Urothelium cell line (cell line): ENCODE measurements around the gene KCNAB2.
A peak's percentile ranks its signal among the peaks of the same experiment; 100 is the strongest.

Source experiments
- DNase-seq: peaks from one replicate; pipeline ENCODE4 v3.0.0; 2011; ENCODE audit warnings: low spot score, mixed read lengths
- FAIRE-seq: peaks from 2 replicates; lab custom pipeline; 2011; peaks lifted over from hg19 to GRCh38; lab: Jason Lieb, UNC

Gene KCNAB2

DNA sequence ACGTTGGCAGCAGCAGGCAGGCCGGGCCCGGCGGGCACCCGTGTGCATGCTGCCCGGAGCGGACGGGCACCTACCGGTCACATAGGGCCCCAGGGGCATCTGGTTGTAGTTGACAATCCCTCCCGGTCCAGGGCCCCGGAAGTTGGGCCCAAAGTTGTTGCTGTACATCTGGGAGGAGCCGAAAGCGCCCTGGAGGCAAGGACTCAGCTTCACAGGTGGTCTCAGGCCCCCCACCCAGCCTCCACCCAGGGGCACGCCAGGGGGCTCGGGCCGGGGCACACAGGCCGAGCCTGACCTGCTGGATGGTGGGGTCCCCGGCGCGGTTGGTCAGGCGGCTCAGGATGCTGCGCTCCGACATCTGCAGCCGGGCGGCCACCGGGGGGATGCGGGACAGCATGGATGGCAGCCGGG, 60.6 kb downstream of the KCNAB2 start:
- FAIRE-seq (no peak), DNase-seq (no peak)

DNA sequence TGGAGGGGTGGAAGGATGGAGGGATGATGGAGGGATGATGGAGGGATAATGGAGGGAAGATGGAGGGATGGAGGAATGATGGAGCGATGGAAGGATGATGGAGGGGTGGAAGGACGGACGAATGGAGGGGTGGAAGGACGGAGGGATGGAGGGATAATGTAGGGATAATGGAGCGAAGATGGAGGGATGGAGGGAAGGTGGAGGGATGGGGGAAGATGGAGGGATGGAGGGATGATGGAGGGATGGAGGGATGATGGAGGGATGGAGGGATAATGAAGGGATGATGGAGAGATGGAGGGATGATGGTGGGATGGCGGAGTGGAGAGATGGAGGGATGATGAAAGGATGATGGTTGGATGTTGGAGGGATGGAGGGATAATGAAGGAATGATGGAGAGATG, 61.3 kb downstream of the KCNAB2 start:
- DNase-seq (no peak), FAIRE-seq (no peak)

GRCh38 chr1:6107409-6108356, 62.0 kb downstream of the KCNAB2 start:
- FAIRE-seq (no peak), DNase-seq (no peak)

- no peak for DNase-seq
- FAIRE-seq = no peak
Observed at GRCh38 chr1:6108476-6108875, 62.8 kb downstream of the KCNAB2 start.

DNA sequence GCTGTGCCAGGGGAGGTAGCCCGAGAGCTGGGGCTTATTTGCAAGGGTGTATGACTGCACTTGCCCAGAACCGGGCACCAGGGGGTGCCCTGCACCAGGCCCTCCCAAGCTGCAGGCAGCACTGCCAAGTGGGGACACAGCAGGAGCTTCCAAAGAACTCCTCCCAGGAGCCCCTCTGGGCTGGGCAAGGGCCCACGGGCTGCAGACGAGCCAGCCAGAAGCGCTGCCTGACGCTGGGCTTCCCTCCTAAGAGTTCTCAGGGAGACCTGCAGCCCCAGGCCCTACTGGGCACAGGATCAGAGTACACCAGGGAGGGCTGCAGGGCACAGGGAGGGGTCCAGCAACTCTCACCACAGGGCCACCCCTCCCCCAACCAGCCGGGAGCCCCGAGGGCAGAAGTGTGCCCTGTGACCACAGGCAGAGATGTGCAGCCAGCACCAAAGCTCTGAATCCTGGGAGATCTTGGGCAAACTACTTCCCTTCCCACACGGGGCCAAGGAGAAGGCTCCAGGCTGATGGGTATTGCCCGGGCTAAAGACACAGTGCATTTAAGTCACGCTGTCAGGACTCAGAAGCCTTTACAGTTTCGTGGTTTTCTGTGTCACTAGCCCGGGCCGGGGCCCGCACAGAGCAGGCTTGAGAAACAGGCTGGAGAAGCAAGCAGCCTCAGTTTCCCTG, 63.4 kb downstream of the KCNAB2 start:
- DNase-seq (peak; percentile 35), FAIRE-seq (no peak)

GRCh38 chr1:6109688-6110087, 64.0 kb downstream of the KCNAB2 start:
- DNase-seq (no peak), FAIRE-seq (no peak)

DNA sequence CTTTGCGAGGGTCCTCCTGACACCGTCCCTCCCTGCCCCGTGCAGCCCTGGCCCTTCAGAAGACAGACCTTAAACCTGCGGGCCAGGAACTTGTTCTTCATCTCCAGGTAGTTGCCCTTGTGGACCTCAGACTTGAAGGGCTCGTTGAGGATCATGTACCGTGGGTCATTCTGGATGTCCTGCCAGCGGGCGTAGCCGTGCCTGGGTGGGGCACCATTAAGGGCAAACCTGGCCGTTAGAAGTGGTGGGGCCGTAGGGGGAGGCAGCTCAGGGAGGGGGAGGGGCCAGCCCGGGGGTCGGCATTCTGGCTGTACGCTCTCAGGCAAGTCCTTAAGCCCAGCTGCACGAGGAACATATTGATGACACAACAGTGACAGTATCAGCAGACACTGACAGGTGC, 64.6 kb downstream of the KCNAB2 start:
- DNase-seq (no peak), FAIRE-seq (no peak)

DNA sequence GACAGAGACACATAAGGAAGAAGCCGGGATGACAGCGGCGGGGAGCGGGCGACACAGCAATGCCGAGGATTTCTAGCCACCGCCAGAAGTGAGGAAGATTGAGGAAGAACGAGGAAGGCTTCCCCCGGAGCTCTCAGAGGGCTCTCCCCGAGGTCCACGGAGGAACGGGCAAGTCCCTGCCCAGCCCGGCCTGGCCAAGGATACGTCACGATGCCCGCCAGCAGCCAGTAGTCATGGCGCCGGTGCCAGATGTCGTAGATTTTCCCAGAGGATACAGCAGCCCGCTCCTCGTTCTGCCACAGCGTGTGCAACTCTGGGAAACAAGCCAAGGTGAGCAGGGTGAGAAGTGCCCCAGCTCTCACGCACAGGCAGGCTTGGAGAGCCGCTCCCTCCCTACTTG, 65.9 kb downstream of the KCNAB2 start:
- FAIRE-seq (no peak), DNase-seq (no peak)

DNA sequence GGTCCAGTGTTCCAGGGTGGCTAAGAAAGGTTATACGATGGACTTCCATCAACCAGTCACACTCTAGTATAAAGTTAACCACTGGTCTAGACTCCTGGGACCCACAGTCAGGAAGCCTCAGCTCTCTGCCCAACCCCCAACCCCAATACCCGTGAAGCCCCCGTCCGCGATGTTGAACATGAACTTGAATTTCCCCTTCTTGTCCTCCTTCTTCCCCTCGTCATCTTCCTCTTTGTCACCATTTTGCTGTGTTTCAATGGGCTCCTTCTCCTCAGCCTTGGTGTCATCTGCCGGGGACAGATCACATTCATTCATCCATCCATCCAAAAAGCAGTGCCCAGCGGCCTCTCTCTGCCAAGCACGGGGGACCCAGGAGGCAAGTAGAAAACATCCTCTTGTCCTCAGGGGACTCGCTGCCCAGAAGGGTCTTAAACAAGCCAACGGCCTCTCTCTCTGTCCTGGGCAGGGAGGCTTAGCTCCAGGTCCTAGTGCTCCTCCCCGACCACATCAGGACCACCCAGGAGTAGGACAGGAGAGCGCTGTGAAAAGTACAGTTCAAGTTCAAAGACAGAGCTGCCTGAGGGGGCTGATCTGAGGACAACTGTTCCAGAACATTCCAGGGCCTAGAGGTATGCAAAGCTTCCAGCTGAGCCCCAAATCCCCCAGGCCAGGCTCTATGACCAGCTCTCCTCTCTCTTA, 66.5 kb downstream of the KCNAB2 start:
- no peak for FAIRE-seq
- DNase-seq = no peak

GRCh38 chr1:6112690-6113005, 67.0 kb downstream of the KCNAB2 start:
- FAIRE-seq = no peak
- DNase-seq = no peak

DNA sequence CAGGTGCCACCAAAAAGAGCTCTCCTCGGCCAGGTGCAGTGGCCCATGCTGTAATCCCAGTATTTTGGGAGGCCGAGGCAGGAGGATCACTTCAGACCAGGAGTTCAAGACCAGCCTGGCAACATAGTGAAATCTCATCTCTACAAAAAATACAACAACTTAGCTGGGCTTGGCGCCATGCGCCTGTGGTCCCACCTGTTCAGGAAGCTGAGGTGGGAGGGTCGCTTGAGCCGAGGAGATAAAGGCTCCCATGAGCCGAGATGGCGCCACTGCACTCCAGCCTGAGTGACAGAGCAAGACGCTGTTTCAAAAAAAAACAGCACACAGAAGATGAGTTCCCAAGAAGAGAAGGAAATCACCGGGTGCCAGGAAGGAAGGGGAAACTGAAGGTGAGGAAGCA, 67.4 kb downstream of the KCNAB2 start:
- DNase-seq = no peak
- no peak for FAIRE-seq

DNA sequence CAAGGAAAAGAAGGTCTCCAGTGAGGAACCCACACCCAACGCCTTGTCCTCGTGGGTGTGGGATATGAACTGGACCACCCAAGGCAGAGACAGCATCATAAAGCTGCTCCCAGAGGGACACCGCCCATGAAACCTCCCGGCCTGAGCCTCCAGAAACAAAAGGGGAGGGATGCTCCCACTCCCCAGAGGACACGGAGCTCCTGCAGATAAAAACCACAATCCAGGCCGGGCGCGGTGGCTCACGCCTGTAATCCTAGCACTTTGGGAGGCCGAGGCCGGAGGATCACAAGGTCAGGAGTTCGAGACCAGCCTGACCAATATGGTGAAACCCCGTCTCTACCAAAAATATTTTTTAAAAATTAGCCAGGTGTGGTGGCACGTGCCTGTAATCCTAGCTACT, 68.1 kb downstream of the KCNAB2 start:
- DNase-seq (no peak), FAIRE-seq (no peak)

- FAIRE-seq = no peak
- no peak for DNase-seq
Observed at GRCh38 chr1:6116137-6116536, 70.4 kb downstream of the KCNAB2 start.

DNA sequence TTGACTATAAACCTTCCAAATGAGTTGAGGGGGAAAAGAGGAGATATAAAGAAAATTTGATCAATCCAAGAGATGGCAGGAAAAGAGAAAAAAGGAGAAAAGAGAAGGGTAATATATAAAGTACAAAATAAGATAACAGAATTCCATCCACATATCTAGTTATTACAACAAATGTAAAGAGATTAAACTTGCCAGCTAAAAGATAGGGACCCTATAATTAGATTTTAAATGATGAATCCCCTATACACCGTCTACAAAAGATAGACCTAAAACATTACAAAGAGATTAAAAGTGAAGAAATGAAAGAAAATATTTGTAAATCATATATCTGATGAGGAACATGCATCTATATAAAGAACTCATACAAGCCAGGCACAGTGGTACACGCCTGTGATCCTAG, 71.4 kb downstream of the KCNAB2 start:
- DNase-seq (no peak), FAIRE-seq (no peak)

DNA sequence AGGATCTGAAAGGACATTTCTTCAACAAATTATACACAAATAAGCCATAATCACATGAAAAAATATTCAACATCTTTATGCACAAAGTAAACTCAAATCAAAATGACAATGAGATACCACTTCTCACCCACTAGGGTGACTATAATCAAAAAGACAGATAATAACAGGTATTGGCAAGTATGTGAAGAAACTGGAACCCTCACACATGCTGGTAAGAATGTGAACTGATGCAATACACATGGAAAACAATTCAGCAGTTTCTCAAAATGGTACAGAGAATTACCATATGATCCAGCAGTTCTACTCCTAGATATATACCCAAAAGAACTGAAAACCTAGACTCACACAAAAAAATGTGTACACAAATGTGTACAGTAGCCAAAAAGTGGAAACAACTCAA, 71.9 kb downstream of the KCNAB2 start:
- no peak for DNase-seq
- no peak for FAIRE-seq

- DNase-seq (no peak), FAIRE-seq (no peak)
Observed at GRCh38 chr1:6118415-6118814, 72.7 kb downstream of the KCNAB2 start.

DNA sequence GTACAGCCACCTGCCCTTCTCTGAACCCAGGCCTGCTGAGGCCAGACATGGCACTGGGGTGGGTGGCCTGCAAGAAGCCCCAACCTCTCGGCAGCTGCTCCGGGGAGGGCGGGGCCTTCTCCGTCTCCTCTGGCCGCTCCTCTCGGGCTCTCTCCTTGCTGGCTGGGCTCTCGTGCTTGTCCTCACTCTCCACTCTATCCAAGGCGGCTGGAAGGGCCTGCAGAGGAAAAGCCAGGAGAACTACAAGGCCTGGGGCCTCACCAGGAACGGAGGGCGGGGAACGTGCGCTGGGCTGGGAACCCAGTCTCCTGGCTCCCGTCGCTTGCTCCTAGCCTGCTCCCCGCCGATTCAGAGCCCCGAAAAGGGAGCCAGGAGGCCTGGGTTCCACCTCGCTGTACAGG, 75.3 kb downstream of the KCNAB2 start:
- no peak for DNase-seq
- FAIRE-seq = no peak

GRCh38 chr1:6121651-6122370, 76.1 kb downstream of the KCNAB2 start:
- FAIRE-seq = no peak
- DNase-seq = no peak

- no peak for DNase-seq
- no peak for FAIRE-seq
Observed at GRCh38 chr1:6123083-6123482, 77.4 kb downstream of the KCNAB2 start.

DNA sequence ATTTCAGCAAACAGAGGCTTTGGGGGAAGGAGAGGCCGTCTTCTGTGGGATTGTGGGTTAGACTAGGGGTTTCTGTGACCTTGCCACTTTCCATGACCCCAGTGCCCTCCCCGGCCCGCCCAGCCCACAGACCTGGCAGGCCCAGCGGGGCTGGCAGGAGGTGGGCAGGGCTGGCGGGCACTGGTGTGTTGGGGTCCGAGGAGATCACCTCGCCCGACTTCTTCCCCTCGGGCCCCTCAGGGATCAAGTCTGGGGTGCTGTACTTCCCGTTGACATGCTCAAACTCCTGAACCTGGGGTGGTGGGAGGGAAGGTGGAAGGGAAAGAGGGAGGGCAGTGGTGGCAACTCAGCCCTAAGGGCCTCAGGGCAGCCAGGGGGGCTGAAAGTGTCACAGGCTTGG, 78.1 kb downstream of the KCNAB2 start:
- DNase-seq (no peak), FAIRE-seq (no peak)

DNA sequence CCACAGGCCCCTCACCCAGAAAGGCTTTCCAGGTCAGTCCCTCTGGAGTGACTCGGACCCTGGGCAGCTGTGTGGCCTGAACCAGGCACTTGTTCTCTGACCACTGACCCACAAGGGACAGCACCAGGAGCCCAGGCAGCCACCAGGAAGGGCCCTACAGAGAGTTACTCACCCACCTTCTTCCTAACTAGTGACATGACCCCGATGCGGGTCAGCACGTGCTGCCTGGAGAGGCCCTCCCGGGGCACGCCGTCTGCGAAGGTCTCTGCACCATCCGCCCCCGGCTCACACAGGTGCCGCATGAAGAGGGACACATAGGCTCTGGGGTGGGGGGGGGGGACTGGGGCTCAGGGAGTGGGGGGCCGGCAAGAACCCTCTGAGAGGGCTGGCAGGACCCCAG, 78.7 kb downstream of the KCNAB2 start:
- no peak for FAIRE-seq
- no peak for DNase-seq
